ENCODE measurements around the gene VWA7.
"Not testable (repeated sequence)": the region's sequence is repeated elsewhere in the genome, so short reads cannot be mapped to it uniquely, and the experiment has no call there.

The VWA7 gene, protein sequence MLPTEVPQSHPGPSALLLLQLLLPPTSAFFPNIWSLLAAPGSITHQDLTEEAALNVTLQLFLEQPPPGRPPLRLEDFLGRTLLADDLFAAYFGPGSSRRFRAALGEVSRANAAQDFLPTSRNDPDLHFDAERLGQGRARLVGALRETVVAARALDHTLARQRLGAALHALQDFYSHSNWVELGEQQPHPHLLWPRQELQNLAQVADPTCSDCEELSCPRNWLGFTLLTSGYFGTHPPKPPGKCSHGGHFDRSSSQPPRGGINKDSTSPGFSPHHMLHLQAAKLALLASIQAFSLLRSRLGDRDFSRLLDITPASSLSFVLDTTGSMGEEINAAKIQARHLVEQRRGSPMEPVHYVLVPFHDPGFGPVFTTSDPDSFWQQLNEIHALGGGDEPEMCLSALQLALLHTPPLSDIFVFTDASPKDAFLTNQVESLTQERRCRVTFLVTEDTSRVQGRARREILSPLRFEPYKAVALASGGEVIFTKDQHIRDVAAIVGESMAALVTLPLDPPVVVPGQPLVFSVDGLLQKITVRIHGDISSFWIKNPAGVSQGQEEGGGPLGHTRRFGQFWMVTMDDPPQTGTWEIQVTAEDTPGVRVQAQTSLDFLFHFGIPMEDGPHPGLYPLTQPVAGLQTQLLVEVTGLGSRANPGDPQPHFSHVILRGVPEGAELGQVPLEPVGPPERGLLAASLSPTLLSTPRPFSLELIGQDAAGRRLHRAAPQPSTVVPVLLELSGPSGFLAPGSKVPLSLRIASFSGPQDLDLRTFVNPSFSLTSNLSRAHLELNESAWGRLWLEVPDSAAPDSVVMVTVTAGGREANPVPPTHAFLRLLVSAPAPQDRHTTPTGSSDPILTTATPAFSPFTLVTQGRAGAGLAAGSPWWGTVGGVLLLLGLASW

DNA sequence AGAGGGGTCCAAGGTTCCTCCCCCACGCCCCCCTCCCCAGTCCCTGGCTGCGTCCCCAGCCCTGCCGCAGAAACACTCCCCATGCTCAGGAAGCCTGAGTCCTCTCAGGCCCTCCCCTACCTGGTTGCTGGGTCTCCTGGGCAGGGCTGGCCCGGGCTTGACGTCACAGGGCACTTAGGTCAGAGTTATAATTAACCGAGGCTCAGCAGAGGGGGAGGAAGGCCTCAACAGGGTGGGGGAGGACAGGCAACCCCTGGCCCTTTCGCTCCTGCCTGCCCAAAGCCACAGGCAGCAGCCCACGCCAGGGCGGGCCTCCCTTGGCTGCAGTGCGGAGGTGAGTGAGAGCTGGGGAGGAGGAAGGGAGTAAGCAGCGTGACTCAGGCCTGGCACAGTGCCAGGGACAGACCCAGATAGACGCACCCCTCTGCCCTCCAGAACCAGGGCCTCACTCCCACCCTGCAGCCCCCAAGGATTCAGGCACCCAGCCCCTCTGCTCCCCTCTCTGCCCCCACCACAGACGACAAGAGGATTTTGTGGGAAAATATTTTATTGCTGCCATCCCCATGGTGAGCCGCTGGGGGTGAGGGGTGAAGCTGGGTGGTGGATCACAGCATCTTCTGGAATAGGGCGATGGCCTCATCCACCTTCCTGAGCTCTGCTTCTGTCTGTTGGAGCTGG, at the start of gene VWA7:
Gene VWA7, minus strand, starts transcription at position 340 of the 678 bp plus-strand sequence. CDS start 549 bp downstream, outside the sequence.
- DNase-seq, result no peak

DNA sequence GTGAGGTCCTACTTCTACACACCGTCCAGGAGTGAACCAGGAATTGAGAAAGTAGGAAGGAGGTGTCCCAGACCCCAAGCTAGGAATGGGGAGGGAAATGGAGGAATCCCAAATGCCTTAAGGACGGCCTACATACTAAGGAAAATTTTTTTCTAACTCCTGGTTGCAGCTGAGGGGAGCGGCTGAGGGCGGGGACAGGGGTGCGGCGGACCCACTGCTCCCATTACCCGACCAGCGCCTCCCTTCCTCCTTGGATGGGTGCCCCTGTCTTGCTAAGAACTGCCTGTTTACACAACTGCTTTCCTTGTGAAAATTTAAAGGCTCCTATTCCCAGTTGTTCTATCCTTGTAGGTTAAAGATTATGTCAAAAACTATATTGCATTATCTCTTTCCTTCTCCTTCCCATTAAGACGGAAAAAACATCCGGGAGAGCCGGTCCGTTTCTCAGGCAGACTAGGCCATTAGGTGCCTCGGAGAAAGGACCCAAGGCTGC, 49.7 kb upstream of the VWA7 start:
- no peak for DNase-seq

DNA sequence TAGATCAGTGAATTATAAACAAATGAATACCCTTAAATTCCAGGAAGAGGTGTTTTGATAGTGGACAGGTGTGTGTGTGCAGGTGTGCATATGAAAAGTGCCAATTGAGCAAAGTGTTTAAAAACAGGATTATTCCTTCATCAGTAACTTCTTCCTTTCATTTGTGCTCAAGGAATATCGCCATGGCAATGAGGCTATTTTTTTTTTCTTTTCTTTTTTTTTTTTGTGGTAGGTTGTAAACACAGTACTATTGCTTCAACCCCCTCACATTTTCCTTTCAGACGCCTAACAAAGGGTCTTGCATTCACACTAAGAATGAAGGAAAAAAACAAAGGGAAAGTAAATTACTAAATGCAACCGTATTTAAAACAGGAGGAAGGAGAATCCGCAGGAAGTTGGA, 48.4 kb upstream of the VWA7 start:
- no peak for DNase-seq

DNA sequence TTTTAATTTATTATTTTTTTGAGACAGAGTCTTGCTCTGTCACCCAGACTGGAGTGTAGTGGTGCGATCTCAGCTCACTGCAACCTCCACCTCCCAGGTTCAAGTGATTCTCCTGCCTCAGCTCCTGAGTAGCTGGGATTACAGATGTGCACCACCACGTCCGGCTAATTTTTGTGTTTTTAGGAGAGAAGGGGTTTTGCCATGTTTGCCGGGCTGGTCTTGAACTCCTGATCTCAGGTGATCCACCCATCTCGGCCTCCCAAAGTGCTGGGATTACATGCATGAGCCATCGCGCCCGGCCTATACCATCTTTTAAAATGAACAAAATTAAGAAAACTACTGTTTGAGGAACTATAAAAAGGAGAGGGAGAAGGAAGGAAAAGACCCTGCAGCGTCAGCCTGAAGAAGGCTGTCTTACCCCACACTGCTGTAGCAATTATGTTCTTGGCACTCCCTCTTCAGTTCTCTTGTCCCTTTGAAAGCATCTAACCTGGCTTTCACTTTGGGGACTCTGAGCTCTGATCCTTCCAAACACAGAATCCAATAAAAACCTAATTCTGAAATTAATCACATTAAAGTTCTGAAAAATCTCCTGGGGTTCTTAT, 46.6 kb upstream of the VWA7 start:
- DNase-seq, result not testable (repeated sequence)

DNA sequence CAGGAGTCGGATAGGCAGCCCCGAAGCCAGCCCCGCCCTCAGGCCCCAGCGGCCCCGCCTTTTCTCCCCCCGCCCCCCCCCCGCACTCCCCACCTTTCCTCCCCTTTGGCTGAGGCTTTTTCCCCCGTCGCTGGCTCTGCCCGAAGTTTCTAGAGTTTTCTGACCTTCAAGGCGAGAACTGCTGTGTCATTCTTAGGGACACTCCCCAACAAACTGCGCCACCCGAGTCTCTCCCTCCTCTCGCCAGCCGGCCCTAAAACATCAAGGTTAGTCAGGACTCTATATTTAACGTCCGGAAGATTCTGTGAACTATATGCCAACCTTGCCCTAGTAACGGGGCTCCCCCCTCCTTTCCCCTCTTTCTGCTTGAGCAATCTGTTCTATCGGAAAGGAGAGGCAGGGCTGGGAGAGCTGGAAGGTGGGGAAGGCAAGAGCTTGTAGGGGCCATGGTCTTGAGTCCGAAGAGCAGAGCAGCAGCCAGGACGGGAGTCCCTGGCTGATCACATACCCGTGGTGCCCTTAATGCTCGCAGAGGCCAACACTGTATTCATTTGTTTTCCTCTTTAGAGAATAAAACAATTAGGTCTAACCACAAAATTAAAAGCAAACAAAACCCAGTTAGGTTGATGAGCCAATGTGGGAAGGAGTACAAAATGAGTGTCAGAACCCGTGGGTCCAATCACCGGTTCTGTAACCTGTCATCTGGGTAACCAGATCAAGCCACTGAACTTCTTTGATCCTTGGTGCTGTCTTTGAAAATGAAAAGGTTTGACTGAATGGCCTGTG, 45.1 kb upstream of the VWA7 start:
- peak; percentile 88 for DNase-seq

DNA sequence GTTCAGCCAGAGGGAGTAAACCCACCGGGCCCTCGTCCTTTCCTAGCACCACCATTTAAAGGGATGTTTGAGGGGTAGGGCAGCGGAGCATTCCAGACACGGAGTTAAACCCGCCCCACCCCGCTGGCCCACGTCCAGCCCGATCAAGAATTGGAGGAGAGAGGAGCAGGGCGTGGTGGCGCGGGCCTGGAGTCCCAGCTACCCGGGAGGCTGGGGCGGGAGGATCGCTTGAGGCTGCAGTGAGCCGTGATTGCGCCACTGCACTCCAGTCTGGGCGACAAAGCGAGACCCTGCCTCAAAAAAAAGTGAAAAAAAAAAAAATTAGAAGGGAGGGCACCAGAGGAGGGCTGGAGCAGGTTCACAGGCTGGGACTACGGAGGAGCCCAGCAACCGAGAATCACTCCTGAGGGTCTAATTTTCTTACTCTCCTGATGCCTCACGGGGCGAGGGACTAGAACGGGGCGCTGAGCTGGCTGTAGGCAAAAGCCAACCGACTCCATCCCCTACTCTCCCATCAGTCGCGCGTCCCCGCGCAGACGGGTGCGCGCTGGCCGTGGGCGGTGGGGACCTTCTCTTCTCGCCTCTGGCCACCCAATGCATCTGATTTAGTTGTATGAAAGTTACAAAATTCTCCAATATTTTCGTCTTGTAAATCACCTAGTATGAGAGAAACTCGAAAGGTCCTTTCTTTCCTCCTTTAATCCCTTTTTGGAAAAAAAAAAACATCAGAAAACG, 44.3 kb upstream of the VWA7 start:
- DNase-seq, result peak; percentile 83

DNA sequence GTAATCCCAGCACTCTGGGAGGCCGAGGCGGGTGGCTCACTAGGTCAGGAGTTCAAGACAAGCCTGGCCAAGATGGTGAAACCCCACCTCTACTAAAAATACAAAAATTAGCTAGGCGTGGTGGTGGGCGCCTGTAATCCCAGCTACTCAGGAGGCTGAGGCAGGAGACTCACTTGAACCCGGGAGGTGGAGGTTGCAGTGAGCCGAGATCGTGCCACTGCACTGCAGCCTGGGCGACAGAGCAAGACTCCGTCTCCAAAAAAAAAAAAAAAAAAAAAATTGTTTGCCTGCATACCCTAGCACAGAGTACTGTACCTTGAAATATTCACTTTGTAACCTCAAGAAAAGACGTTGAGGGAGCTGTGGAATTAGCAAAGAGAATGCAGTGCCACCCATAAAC, 43.3 kb upstream of the VWA7 start:
- not testable (repeated sequence) for DNase-seq

DNA sequence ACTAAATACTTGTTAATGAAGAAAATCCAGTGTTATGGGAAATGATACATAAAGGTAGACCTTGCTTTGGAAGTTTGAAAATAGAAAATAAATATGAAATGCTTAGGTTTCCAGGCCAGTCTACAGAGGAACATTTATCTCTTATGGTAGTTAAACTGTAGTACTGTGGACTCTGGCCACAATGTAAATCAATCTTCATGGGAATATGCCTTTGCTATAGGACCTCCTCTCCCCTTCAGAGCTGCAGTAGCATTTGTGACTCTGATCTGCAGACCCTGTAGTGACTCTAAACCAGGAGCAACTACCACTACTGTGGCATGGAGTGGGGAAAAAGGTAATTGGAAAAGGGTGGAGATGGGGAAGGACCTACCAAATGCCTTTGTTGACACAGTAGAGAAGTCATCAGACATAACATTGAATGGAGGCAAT, 42.8 kb upstream of the VWA7 start:
- DNase-seq, result no peak

DNA sequence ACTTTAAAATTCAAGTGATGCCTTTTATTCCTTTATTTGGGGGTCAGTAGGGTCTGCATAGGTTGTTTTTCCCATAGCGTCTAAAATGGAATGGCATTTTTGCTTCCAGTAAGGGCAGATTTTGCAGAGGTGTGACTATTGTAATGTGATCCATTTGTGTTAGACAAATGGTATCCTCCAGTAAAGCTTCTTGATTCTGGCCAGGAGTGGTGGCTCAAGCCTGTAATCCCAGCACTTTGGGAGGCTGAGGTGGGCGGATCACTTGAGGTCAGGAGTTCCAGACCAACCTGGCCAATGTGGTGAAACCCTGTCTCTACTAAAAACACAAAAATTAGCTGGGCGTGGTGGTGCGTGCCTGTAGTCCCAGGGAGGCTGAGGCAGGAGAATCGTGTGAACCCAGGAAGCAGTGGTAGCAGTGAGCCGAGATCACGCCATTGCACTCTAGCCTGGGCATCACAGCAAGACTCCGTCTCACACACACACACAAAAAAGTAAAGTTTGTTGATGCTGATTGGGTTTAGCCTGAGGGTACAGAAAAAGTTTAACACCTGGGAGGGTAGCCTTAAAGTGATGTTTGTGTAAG, 40.9 kb upstream of the VWA7 start:
- peak; percentile 83 for DNase-seq

DNA sequence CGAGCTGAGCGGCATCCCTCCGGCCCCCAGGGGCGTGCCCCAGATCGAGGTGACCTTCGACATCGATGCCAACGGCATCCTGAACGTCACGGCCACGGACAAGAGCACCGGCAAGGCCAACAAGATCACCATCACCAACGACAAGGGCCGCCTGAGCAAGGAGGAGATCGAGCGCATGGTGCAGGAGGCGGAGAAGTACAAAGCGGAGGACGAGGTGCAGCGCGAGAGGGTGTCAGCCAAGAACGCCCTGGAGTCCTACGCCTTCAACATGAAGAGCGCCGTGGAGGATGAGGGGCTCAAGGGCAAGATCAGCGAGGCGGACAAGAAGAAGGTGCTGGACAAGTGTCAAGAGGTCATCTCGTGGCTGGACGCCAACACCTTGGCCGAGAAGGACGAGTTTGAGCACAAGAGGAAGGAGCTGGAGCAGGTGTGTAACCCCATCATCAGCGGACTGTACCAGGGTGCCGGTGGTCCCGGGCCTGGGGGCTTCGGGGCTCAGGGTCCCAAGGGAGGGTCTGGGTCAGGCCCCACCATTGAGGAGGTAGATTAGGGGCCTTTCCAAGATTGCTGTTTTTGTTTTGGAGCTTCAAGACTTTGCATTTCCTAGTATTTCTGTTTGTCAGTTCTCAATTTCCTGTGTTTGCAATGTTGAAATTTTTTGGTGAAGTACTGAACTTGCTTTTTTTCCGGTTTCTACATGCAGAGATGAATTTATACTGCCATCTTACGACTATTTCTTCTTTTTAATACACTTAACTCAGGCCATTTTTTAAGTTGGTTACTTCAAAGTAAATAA, 40.2 kb upstream of the VWA7 start:
- peak; percentile 83 for DNase-seq

DNA sequence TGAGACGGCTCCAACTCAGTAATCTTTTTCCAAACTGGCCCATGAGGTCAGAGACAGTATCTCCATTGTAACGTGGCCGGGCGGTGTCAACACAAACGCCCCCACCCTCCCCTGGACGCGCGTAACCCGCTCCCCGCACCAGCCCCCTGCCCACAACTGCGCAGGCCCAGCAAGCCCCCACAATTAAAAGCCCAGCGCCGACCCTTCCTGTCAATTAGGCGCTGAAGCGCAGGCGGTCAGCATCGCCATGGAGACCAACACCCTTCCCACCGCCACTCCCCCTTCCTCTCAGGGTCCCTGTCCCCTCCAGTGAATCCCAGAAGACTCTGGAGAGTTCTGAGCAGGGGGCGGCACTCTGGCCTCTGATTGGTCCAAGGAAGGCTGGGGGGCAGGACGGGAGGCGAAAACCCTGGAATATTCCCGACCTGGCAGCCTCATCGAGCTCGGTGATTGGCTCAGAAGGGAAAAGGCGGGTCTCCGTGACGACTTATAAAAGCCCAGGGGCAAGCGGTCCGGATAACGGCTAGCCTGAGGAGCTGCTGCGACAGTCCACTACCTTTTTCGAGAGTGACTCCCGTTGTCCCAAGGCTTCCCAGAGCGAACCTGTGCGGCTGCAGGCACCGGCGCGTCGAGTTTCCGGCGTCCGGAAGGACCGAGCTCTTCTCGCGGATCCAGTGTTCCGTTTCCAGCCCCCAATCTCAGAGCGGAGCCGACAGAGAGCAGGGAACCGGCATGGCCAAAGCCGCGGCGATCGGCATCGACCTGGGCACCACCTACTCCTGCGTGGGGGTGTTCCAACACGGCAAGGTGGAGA, 38.1 kb upstream of the VWA7 start, which contains the start of the genes HSPA1A and HSPA1L:
Gene HSPA1A, plus strand, starts transcription at position 519 of the 814 bp plus-strand sequence. Its CDS starts 214 bp downstream, at position 733.
Gene HSPA1L, minus strand, starts transcription at position 259 of the 814 bp plus-strand sequence. CDS start 3,311 bp downstream, outside the sequence.
- DNase-seq, result peak; percentile 99

DNA sequence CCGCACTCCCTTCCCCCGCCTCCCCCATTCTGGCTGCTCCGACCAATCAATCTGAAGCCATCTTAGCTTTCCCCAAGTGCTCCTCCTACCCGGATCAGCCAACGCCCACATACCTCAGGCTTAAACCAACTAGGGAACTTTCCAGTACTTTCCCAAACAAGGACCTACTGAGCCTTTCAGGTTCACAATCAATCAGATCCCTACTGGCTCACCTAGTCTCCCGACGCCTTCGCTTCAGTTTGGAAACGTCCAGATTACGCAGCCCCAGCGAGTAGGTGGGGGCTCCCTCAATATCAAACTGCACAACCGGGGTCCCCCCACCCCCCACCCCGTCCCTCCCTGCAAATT, 37.5 kb upstream of the VWA7 start:
- DNase-seq, result peak; percentile 96

DNA sequence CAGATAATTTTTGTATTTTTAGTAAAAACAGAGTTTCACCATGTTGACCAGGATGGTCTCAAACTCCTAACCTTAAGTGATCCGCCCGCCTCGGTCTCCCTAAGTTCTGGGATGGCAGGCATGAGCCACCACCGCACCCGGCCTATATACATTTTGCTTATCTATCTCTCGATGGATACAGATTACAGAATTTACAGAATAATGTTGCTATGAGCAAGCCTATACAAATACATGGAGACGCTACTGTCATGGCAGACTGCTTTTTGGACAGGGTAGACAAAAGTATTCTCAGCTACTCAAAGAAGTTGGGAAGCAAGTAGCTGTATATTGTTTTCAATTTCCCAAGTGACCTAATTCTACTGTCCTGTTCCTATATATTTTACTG, 36.3 kb upstream of the VWA7 start:
- DNase-seq, result no peak

DNA sequence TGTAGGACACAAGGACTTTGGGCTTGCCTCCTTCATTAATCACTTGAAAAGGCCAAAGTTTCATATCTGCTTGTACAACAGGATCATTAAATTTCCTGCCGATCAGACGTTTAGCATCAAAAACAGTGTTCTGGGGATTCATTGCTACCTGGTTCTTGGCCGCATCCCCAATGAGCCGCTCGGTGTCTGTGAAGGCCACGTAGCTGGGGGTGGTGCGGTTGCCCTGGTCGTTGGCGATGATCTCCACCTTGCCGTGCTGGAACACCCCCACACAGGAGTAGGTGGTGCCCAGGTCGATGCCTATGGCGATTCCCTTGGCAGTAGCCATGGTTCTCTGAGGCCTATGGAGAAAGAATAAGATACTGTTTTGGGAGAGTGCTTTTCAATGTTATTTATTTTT, 34.5 kb upstream of the VWA7 start:
- no peak for DNase-seq

DNA sequence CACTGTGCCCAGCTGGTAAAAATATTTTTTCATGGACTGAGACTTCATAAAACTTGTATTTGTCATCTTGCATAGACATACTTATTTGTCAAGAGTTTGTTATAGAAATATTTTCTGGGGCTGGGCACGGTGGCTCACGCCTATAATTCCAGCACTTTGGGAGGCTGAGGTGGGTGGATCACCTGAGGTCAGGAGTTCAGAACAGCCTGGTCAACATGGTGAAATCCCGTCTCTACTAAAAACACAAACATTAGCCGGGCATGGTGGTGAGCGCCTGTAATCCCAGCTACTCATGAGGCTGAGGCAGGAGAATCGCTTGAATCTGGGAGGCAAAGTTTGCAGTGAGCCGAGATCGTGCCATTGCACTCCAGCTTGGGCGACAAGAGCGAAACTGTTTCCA, 31.5 kb upstream of the VWA7 start:
- not testable (repeated sequence) for DNase-seq

DNA sequence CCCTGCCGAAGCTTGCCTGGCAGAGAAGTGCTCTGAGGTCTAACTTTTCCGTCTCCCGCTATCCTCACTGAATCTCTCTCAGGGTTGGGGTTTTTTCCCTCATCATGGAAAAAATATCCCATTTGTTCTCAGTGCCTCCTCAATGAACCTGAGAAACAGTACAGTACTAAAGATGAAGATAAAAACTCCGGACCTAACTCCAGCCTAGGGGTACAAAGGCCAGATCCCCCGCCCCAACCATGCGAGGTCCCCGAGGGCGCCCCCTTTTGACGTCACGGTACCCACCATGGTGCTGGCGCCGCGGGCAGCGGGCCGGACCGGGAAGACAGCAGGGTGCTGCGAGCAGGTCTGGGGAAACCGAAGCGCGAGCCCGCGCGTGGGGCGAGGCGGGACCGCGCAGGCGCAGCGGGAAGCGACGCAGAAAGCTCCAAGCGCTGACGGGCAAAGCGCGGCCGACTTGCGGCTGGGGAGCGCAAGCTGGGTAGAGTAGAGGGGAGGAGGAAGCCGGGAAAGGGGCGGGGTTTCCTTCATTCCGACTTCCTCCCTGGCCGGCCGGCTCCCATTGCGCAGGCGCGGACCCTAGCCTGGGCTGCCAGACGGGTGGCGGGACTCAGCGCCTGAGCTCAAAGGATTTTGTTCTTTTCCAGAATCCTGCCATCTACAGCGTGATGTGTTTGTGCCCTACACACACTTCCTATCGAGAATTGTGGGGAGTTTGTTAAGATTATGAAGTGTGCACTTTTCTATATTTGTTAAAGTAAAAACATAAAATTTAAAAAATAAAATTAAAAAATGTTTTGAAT, 29.5 kb upstream of the VWA7 start, which contains the start of gene LSM2:
Gene LSM2, minus strand, starts transcription at position 497 of the 803 bp plus-strand sequence. Its CDS starts 209 bp downstream, at position 288.
- peak; percentile 98 for DNase-seq

DNA sequence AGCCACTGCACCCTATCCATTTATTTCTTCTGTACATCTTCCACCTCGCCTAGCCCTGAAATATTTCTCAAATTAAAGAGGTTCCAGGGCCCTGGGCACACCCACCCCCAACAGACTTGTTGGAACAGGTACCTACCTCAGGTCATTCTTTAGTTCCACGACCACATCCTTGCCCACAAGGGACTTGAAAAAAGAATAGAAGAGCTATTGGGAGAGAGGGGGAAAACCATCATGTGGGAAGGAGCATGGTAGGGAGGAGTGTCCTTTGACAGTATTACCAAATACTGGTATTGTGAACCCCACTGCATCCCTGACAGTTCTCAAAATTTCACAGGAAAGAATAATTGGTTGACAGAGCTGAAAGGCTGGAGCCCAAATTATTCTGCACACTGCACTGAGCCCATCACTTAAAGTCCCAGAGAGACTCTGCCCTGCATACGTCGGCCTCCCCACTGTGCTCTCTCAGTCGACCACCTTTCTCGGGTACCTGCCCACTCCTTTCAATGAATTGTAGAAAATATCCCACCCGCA, 28.9 kb upstream of the VWA7 start:
- DNase-seq, result no peak
